HG03064 (cell line): Measurements from ENCODE around the gene MEGF10.

ENCODE experiments used
- ATAC-seq: cut with Tn5 transposase; IDR thresholded peaks from one replicate; pipeline ENCODE4 v1.9.1; 2021; ENCODE audit warnings: low read depth; ENCODE audit not compliant: unreplicated experiment

Gene MEGF10

GRCh38 chr5:127508644-127509373 lies 218.2 kb downstream of the MEGF10 start:
- no peak for ATAC-seq
